Measurements from ENCODE around the gene SRRD.

The SRRD gene

GRCh38 chr22:26484360-26484706, 656 bp downstream of the SRRD start:
- DNase-seq = peak in 2 of 3 donors; percentile 18 to 24

- DNase-seq = no peak
These were observed 1.3 kb downstream of the SRRD start for GRCh38 chr22:26485013-26485412.

- no peak for DNase-seq
These were observed 2.2 kb downstream of the SRRD start for GRCh38 chr22:26485806-26486390.

- DNase-seq = no peak
These were observed 2.7 kb downstream of the SRRD start for GRCh38 chr22:26486394-26486793.

GRCh38 chr22:26487996-26488395, 4.3 kb downstream of the SRRD start:
- DNase-seq = no peak

GRCh38 chr22:26489447-26490036, 5.9 kb downstream of the SRRD start:
- DNase-seq = no peak

- DNase-seq = no peak
These were observed 8.5 kb downstream of the SRRD start for GRCh38 chr22:26492220-26492619.

- DNase-seq = no peak
These were observed 10.8 kb downstream of the SRRD start for GRCh38 chr22:26494506-26494905.

GRCh38 chr22:26496456-26496855, 12.8 kb downstream of the SRRD start:
- no peak for DNase-seq

GRCh38 chr22:26499188-26499703, 15.6 kb downstream of the SRRD start:
- DNase-seq = no peak

GRCh38 chr22:26501996-26502395, 18.3 kb downstream of the SRRD start:
- no peak for DNase-seq

GRCh38 chr22:26502688-26503561, 19.2 kb downstream of the SRRD start:
- DNase-seq = peak; percentile 51 to 58 (median 53)

GRCh38 chr22:26503758-26504157, 20.1 kb downstream of the SRRD start:
- DNase-seq = no peak

GRCh38 chr22:26508148-26508547, 24.5 kb downstream of the SRRD start:
- DNase-seq = no peak

- peak; percentile 95 to 96 (median 95) for DNase-seq
These were observed 28.6 kb downstream of the SRRD start, which contains the start of gene TFIP11 for GRCh38 chr22:26512149-26512793. Gene TFIP11 (minus strand): TSS chr22:26512473. CDS start chr22:26510272, 2,201 bp downstream.

GRCh38 chr22:26513838-26514237, 30.2 kb downstream of the SRRD start:
- DNase-seq = no peak

GRCh38 chr22:26514419-26515161, 30.9 kb downstream of the SRRD start:
- DNase-seq = no peak

- DNase-seq = no peak
These were observed 32.3 kb downstream of the SRRD start for GRCh38 chr22:26515931-26516330.

GRCh38 chr22:26516503-26516902, 32.8 kb downstream of the SRRD start:
- no peak for DNase-seq

- DNase-seq = no peak
These were observed 33.8 kb downstream of the SRRD start for GRCh38 chr22:26517429-26517828.

GRCh38 chr22:26522012-26522411, 38.3 kb downstream of the SRRD start:
- no peak for DNase-seq

GRCh38 chr22:26522592-26522991, 38.9 kb downstream of the SRRD start:
- DNase-seq = no peak

GRCh38 chr22:26524870-26525269, 41.2 kb downstream of the SRRD start:
- no peak for DNase-seq
